NB4 (cell line): Measurements from ENCODE around the gene TENM4.

Experiments used
- DNase-seq: peaks from one replicate; pipeline ENCODE4 v3.0.0; 2010; ENCODE audit warnings: low read depth
- H3K4me3 ChIP-seq: one replicate; pipeline ENCODE4 v1.5.1; 2011; ENCODE audit warnings: mild to moderate bottlenecking, low read depth, low read length, moderate library complexity
- CTCF ChIP-seq: IDR thresholded peaks from one replicate; pipeline ENCODE4 v1.5.1; 2012; ENCODE audit warnings: low read depth, low read length
- MAX ChIP-seq: IDR thresholded peaks from 2 replicates; pipeline ENCODE4 v1.6.1; 2011; ENCODE audit warnings: low read depth, low read length
- MYC ChIP-seq: IDR thresholded peaks from 2 replicates; pipeline ENCODE4 v1.6.1; 2011; ENCODE audit warnings: low read depth, low read length
- POLR2A ChIP-seq: IDR thresholded peaks from 2 replicates; pipeline ENCODE4 v1.6.1; 2011; ENCODE audit warnings: mild to moderate bottlenecking; ENCODE audit not compliant: insufficient read length; ENCODE audit errors: extremely low read depth

The TENM4 gene

GRCh38 chr11:79119491-79120284, 321.1 kb downstream of the TENM4 start:
- no peak for DNase-seq
- H3K4me3 ChIP-seq: no peak overlapping the region
- TF ChIP-seq MAX (no peak), POLR2A (no peak), CTCF (no peak), MYC (no peak)

- TF ChIP-seq MAX: no peak
- no peak for TF ChIP-seq MYC
- no peak for TF ChIP-seq POLR2A
- no peak for TF ChIP-seq CTCF
- no peak overlapping the region for H3K4me3 ChIP-seq
- no peak for DNase-seq
Measured at GRCh38 chr11:79117488-79117887, 323.3 kb downstream of the TENM4 start.

- no peak for DNase-seq
- TF ChIP-seq CTCF (no peak), MYC (no peak), POLR2A (no peak)
- no peak overlapping the region for H3K4me3 ChIP-seq
Measured at GRCh38 chr11:79116600-79116999, 324.2 kb downstream of the TENM4 start.

GRCh38 chr11:79113054-79113690, 327.7 kb downstream of the TENM4 start:
- no peak for TF ChIP-seq MAX
- TF ChIP-seq CTCF: no peak
- no peak for TF ChIP-seq MYC
- TF ChIP-seq POLR2A: no peak
- no peak for DNase-seq
- no peak overlapping the region for H3K4me3 ChIP-seq

- no peak overlapping the region for H3K4me3 ChIP-seq
- TF ChIP-seq POLR2A (no peak), CTCF (no peak), MAX (no peak), MYC (no peak)
- DNase-seq: no peak
Measured at GRCh38 chr11:79110796-79111195, 330.0 kb downstream of the TENM4 start.
